ENCODE measurements around the gene RAB19. TPM values are rescaled to one million over a fixed set of nuclear protein-coding genes. Genes with fewer than 3 reads are reported as not detected.
"Not testable (repeated sequence)": the region's sequence is repeated elsewhere in the genome, so short reads cannot be mapped to it uniquely, and the experiment has no call there.

RAB19 gene
- total RNA-seq, 1 experiment from 2014 or later: not detected

GRCh38 chr7:140400381-140400780 lies 3.5 kb upstream of the RAB19 start:
- DNase-seq (ENCODE audit: low read depth): no peak

- DNase-seq (ENCODE audit: low read depth): peak; percentile 36
These were observed 1.6 kb upstream of the RAB19 start for GRCh38 chr7:140402178-140402835.

GRCh38 chr7:140404565-140405065 lies 757 bp downstream of the RAB19 start:
- DNase-seq (ENCODE audit: low read depth): no peak

- DNase-seq (ENCODE audit: low read depth): no peak
These were observed 11.5 kb downstream of the RAB19 start for GRCh38 chr7:140415361-140415760.

GRCh38 chr7:140415816-140416215 lies 12.0 kb downstream of the RAB19 start:
- not testable (repeated sequence) for DNase-seq (ENCODE audit: low read depth)

GRCh38 chr7:140416560-140416959 lies 12.7 kb downstream of the RAB19 start:
- no peak for DNase-seq (ENCODE audit: low read depth)

GRCh38 chr7:140417456-140418155 lies 13.7 kb downstream of the RAB19 start:
- DNase-seq (ENCODE audit: low read depth): no peak

- not testable (repeated sequence) for DNase-seq (ENCODE audit: low read depth)
These were observed 14.3 kb downstream of the RAB19 start for GRCh38 chr7:140418156-140418472.

GRCh38 chr7:140418653-140419052 lies 14.8 kb downstream of the RAB19 start:
- DNase-seq (ENCODE audit: low read depth): no peak

GRCh38 chr7:140421521-140421920 lies 17.7 kb downstream of the RAB19 start:
- no peak for DNase-seq (ENCODE audit: low read depth)

GRCh38 chr7:140423501-140423900 lies 19.6 kb downstream of the RAB19 start:
- DNase-seq (ENCODE audit: low read depth): no peak

GRCh38 chr7:140425718-140426117 lies 21.9 kb downstream of the RAB19 start:
- no peak for DNase-seq (ENCODE audit: low read depth)

- DNase-seq (ENCODE audit: low read depth): no peak
These were observed 22.3 kb downstream of the RAB19 start for GRCh38 chr7:140426130-140426529.

GRCh38 chr7:140433396-140433795 lies 29.5 kb downstream of the RAB19 start:
- DNase-seq (ENCODE audit: low read depth): no peak

- no peak for DNase-seq (ENCODE audit: low read depth)
These were observed 31.5 kb downstream of the RAB19 start for GRCh38 chr7:140435252-140435895.

- DNase-seq (ENCODE audit: low read depth): no peak
These were observed 35.5 kb downstream of the RAB19 start for GRCh38 chr7:140439359-140439758.

- no peak for DNase-seq (ENCODE audit: low read depth)
These were observed 36.7 kb downstream of the RAB19 start for GRCh38 chr7:140440593-140440992.

GRCh38 chr7:140441519-140441918 lies 37.7 kb downstream of the RAB19 start:
- DNase-seq (ENCODE audit: low read depth): no peak

GRCh38 chr7:140446467-140446866 lies 42.6 kb downstream of the RAB19 start:
- DNase-seq (ENCODE audit: low read depth): no peak

GRCh38 chr7:140447841-140448240 lies 44.0 kb downstream of the RAB19 start:
- DNase-seq (ENCODE audit: low read depth): no peak

- DNase-seq (ENCODE audit: low read depth): no peak
These were observed 45.1 kb downstream of the RAB19 start for GRCh38 chr7:140448781-140449480.

- DNase-seq (ENCODE audit: low read depth): no peak
These were observed 47.9 kb downstream of the RAB19 start for GRCh38 chr7:140451716-140452115.

Data from LHCN-M2 (cell line).